HL-60 (cell line): ENCODE results near the gene LUZP2.

ENCODE experiments used
- CTCF ChIP-seq: IDR thresholded peaks from one replicate; pipeline ENCODE4 v1.5.1; 2011; ENCODE audit warnings: low read length, control low read depth, inconsistent platforms; ENCODE audit not compliant: insufficient read depth
- REST ChIP-seq: IDR thresholded peaks from 2 replicates; pipeline ENCODE4 v1.6.1; 2012; ENCODE audit warnings: low read depth; ENCODE audit not compliant: insufficient replicate concordance

DNA sequence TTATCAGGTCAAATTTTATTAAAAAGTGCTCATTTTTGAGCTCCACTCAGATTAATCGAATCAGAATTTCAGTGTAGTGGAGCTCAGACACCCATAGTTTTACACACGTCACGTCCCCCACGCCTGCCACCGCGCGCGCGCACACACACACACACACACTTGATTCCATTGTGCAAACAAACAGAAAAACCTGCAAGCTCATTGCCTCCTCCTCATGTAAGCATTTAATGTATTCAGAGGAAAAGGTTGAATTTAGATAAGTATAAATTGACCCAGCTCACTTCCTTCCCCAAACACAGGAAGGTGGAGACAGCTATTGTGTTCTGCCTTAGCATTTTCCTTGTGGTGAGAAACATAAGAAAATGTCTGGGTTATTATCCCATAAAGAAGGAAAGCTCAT lies 336.7 kb downstream of the LUZP2 start:
- TF ChIP-seq REST (no peak), CTCF (no peak)
